Myocyte (in vitro differentiated cells): ENCODE results near the gene RAB3C. TPM values are rescaled to one million over a fixed set of nuclear protein-coding genes. Genes with fewer than 3 reads are reported as not detected.
"Not testable (repeated sequence)": the region's sequence is repeated elsewhere in the genome, so short reads cannot be mapped to it uniquely, and the experiment has no call there.

Experiments
- DNase-seq: peaks from one replicate; pipeline ENCODE4 v3.0.0-alpha.2; 2012; ENCODE audit warnings: low read depth
- total RNA-seq: library from RNA; depleted of rRNA; stranded (reverse); fragments of >200 nt; gene quantifications from 2 replicates; pipeline ENCODE4 v1.2.3, GENCODE V29; 2014

RAB3C gene
- total RNA-seq, 1 donor from 2014 or later, result not detected

DNA sequence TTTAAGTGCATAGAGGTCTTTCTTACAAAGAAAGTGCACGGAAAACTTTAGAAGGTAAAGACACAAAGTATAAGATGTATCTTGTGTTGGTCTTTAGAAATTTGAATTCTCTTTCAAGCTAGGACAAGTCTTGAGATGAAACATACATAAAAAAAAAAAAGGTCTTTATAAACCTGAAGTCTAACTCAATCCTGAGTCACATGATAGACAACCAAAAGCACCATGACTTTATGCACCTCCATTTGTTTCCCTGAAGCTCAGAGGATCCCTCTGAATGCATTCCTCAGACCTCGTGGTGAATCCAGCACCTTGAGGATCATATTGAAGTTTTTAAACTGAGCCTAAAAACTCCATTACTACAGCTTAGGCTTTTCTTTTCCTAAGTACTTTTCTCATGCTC lies 91.8 kb downstream of the RAB3C start:
- no peak for DNase-seq

DNA sequence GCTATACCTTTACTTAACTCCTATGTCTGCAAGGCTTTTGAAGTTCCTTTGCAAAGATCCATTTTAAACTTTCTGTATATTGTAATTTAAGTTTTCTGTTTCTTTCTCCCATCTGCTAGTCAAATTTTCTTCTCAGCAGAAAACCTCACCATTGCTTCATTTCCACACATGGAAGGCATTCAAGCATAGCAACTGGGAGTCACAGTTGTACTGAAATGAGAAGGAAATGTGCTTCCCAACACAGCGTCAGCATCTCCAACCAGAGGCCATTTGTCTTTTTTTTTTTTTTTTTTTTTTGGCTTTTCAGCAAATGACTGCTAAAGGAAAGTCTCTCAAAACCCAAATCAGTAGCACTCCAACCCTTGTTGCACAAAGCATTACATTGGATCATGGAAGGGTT lies 92.5 kb downstream of the RAB3C start:
- DNase-seq, result no peak

DNA sequence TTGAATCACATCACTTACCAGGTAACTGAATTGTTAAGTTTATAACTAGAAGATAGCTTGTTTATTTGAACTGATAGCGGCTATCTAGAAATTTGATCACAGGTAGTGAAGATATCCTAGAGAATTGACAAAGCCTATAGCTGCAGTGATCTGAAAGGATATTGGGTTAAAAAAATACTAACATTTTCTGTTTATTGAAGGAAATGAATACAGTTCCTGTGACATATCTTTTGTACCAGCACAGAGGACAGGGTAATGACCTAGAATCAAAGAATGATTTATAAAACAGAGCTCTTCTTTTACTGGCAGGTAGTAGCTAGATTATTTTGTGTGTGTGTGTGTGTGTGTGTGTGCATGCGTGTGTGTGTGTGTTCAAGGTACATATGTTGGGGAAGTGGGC lies 94.8 kb downstream of the RAB3C start:
- no peak for DNase-seq

DNA sequence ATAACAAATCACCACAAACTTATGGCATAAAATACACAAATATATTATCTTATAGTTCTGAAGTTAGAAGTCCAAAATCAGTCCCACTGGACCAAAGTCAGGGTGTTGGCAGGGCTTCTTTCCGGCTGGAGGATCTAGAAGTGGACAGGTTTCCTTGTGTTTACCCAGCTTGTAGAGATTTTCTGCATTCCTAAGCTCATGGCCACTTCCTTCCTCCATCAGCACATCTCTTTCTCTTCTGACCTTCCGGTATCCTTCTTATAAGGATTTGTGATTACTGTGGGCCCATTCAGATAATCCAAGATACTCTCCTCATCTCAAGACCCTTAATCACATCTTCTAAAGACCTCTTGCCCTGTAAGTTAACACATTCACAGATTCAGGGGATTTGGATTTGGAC lies 97.6 kb downstream of the RAB3C start:
- DNase-seq, result no peak

DNA sequence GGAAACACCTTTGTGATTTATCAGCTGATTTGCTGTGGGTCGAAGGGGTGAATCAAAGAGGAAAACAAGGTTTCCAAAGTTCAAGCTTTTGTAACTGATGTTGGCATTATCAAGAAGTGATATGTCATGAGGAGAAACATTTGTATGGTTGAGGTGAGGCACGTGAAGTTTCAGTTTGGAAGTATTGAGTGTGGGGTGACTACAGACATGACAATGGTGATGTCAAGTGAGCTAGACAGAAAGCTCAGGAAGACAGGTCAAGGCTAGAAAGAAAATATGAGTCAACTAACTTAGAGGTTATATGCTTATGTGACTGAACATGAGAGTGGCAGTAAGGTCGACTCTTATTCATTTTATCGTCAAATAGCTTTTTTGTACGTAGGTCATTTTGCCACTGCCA lies 99.1 kb downstream of the RAB3C start:
- DNase-seq, result no peak

DNA sequence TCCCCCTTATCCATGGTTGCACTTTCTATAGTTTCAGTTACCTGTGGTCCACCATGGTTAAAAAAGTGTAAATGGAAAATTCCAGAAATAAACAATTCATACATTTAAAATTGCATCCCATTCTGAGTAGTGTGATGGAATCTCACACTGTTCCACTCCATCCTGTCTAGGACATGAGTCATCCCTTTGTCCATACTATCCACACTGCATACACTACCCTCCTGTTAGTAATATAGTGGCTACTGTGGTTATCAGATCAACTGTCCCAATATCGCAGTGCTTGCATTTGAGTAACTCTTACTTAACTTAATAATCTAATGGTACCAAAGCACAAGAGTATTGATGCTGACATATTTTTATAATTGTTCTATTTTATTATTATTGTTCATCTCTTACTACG lies 100.7 kb downstream of the RAB3C start:
- no peak for DNase-seq

DNA sequence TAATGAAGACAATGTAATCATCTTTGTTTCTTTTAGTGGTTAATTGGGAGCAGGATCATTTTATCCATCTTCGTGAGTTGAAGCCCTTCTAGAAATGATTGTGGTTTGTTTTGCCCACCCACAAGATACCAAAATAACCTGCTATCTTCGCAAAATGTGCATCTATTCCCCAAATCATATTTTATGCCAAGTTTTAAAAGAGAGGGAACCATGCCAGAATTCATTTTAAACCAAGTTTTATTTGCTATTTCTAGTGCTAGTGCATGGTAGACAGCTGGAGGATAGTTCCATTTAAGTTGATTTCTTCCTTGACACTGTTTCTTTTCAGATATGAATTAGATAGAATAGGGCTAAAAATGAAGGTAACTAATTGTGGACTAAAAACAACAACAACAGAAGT lies 104.2 kb downstream of the RAB3C start:
- no peak for DNase-seq

DNA sequence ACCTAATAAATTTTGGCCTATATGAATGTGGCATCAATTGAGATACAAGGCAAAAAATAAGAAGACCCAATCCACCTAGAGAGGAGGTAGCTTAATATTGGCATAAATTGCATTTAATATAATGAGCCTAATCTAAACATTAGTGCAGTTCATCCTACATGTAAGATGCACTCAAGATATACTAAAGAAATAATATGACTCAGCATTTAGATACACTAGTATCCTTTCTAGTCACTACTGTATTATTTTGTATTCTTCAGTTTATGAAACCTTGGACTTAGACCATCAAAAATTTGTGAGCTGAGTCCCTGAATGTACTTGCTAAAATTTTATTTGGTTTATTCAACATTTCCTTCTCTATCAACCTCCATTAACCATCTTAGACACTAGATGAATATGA lies 104.7 kb downstream of the RAB3C start:
- DNase-seq, result no peak

DNA sequence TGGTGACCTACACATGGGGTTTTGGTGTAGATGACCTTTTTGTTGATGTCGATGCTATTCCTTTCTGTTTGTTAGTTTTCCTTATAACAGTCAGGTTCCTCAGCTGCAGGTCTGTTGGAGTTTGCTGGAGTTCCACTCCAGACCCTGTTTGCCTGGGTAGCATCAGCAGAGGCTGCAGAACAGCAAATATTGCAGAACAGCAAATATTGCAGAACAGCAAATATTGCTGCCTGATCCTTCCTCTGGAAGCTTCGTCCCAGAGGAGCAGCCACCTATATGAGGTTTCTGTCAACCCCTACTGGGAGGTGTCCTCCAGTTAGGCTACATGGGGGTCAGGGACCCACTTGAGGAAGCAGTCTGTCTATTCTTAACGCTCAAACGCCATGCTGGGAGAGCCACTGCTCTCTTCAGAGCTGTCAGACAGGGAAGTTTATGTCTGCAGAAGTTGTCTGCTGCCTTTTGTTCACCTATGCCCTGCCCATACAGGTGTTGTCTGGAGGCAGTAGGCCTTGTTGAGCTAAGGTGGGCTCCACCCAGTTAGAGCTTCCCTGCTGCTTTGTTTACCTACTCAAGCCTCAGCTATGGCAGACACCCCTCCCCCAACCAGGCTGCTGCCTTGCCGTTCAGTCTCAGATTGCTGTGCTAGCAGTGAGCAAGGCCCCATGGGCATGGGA lies 116.3 kb downstream of the RAB3C start:
- DNase-seq, result not testable (repeated sequence)

DNA sequence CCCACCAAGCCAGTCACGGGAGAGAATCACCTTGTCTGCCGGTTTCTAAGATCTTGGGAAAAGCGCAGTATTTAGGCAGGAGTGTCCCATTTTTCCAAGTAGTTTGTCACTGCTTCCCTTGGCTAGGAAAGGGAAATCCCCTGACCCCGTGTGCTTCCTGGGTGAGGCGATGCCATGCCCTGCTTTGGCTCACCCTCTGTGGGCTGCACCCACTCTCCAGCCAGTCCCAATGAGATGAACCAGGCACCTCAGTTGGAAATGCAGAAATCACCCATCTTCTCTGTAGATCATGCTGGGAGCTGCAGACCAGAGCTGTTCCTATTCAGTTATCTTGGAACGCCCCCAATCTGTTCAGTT lies 116.9 kb downstream of the RAB3C start:
- DNase-seq, result no peak

DNA sequence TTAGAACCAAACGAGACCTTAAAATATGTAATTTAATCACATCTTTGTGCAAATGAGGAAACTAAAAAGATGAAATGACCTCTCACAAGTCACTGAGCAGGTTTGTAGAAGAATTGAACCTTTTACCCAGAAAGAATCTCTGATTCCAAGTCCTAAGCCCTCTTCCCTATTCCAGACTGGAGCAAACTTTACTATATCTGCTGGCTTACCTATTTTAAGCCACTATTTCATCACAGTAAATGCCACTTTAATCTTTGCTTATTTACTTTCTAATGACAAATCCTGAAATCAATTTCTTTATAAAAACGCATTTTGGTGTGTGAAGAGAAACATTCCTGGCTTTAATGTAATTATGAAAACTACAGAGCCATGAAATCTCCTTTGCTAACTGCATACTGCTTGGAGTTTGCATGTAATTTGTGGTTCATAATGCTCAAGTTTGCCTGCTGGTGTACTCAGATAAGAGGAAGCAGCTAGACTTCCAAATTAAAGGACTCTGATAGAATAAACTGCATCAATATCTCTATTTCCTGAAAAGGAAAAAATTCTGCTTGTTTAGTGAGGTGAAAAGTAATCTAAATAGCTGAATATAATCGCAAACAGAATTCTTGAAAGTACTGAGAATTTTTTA lies 121.2 kb downstream of the RAB3C start:
- no peak for DNase-seq

DNA sequence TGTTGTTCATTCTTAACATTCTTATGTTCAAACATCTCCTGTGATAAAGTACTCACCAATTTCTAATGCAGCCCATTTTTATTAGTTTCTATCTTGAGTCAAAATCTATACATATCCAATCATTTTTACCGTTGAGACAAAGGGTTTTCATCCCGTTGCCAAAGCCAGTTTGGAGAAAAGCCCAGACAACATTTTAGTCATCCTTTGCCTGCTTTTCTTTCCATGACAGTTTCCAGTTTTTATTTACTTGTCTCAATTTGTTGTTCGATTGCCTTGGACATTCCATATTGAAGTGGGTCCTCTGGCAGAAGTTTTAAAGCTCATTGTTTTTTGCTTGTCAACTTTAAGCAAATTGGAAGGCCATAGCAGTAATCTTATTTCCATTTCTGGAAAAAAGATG lies 123.9 kb downstream of the RAB3C start:
- DNase-seq, result no peak

DNA sequence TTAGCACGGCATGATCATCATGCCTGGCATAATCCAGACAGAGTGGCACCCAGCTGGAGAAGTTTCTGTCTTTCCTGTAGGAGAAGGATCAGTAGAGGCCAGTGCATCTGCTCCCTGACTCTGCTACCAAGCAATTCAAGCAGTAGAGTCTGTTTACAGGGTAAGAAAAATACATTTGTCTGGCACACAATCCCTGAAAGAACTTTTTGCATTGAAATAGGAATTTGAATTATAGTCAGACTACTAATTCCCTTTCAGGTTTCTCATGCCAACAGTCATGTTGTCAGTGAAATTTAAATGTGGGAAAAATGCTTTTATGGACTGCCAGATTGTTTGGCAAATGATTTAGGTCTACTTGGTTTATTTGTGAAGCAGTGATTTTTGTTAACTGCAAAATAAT lies 125.6 kb downstream of the RAB3C start:
- no peak for DNase-seq

DNA sequence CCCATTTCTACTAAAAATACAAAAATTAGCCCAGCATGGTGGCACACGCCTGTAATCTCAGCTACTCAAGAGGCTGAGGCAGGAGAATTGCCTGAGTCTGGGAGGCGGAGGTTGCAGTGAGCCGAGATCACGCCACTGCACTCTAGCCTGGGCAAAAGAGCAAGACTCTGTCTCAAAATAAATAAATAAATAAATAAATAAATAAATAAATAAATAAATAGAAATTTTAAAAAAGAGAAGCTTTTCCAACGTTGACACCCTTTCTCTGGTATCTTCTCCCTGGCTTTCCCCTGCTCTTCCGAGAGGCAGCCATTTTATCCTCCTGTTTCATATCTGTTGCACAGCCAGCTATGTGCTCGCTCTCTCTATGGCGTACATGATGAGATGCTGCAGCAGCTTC lies 127.5 kb downstream of the RAB3C start:
- not testable (repeated sequence) for DNase-seq

DNA sequence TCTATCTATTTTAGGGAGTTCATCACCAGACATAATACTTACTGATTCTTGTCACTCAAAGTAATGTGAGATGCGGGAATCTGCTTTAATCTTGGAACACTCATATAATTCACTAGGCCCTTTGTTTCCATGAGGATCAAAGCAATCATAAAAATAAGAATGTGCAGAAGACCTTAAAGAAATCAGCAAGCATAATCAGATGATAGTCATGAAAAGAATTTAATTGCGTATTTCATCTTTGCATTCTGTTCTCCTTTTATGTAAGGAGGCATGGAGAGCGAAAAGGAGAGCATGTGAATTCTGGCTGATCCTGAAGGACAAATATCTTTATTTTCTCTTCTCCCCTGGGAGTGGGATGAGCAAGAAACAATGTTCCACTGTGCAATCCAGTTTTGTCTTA lies 128.0 kb downstream of the RAB3C start:
- DNase-seq, result no peak

DNA sequence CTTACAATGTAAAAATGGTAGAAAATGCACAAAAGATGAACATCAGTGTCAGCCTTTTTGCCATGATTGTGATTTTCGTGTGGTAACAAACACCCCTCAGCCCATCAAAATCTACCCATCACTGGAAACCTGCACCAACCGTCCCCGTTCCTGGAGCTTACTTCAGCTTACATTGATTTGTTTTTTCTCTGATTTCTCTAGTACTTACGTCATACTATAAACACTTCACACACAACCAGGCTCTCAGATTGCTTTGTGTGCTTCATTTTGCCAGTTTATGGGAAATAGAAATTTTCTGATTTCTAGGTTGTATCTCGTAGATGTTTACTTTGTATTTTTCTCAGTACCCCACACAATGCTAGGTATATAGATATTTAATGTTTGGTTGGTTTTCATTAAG lies 129.1 kb downstream of the RAB3C start:
- no peak for DNase-seq

DNA sequence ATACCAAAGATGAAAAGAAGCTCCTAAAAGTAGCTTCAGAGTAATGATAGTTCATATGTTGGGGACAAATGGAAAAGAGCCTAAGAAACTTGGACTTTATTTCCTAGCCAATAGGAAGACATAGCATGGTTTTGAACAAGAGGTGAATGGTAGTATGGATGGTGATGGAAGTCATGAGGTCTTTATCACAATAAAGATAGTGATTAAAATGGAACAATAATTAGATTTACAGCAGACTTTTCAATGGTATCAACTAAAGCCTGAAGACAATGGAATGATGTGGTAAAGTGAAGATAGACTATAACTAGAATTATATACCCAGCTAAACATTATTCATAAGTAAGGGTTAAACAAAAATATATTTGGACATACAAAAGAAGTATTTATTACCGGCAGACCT lies 131.2 kb downstream of the RAB3C start:
- DNase-seq, result no peak

DNA sequence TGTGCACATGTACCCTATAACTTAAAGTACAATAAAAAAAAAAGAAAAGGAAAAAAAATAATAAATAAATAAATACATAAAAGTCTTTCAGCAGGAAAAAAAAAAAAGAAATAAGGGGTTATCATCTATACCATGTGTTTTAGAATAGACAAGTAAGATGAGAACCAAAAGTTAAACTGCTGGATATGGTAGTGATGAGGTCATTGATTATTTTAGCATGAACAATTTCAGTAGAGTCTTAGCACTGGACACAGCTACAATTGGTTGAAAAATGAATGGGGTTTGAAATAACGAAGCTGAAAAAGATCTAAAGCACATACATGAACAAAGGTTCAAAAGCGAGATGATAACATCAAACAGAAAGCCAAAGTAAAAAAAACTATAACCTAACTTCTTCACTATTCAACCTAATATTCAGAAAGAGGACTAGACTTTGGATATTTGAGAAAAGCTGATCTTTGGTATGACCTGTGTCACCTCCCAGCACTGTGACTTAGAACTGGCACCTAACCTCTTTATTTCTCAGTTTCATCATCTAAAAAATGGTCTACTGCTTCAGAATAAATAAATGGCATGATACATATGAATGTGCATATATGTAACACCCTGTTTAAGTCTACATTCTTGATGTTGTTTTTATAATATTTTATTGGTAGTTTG lies 133.3 kb downstream of the RAB3C start:
- no peak for DNase-seq

DNA sequence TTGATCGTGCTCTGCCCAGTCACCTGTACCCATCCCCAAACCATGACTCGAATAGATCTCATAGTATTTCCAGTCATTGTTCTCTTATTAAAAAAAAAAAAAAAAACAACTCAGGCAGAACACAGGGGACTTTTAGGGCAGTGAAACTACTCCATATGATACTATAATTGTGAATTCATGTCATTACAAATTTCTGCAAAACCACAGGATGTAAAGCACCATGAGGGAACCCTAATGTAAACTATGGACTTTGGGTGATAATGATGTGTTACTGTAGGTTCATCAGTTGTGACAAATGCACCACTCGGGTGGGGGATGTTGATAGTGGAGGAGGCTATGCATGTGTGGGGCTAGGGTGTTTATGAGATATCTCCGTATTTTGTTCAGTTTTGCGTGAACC lies 133.8 kb downstream of the RAB3C start:
- DNase-seq, result no peak

DNA sequence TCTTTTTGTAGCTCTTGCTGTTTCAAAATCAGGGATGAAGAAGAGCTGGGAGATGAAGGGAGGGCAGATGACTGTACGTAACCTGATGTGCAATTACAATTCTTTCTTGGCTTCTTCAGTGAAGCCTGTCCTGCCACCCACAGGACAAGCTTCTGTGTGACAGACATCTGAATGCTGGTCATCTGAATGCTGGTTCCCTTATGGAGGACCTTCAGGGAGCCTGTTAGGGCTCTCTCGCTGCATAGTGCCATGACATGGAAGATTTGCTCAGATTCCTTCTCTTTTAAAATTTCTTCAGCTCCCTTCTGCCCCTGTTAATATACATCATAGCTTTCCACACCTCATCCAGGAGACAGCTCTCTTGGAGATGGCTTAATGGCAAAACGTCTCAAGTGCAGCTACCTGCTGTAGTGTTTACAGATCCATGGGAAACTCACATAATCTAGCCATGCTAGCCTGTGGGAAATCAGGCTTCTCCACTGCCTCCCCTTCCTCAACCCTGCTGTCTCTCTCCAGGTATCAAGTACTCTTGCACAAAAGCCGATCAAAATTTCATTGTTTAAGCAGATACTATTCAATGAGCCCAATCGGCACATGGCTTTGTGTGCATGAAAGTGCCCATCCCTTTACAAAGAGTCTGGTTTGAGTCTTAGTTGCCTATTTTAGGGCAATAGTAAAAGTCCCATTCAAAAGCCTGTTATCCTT lies 134.6 kb downstream of the RAB3C start:
- DNase-seq, result no peak

DNA sequence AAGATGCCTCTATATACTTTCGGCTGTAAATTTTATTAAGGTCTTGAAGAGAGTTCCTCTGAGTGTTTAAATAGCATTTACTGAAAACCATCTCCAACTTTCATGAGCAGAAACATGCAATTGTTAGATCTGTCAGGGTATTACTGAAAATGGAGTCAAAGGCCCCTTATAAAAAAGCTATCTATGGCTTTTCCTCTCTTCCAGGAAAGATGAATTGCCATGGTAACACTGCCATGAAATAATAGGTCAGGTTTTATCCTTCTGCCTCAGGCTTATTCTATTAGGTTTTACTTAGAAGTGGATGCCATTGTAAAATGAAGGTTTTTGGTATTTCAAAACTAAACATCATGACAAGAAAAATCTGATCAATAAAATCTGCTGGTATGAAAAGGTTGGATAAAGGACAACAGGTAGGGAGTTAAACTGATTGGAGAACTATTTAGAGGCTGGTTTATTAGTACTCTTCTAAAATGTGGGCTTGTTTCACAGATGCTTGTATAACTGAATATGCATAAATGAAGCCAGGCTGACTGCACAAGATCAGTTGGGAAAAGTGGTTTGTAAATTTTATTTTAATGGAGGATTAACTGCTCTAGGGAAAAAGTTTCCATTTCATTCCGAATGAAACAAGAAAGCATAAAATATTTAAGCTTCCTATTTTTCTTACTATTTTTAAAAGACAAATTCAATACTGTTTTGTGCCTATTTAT lies 135.5 kb downstream of the RAB3C start:
- no peak for DNase-seq

DNA sequence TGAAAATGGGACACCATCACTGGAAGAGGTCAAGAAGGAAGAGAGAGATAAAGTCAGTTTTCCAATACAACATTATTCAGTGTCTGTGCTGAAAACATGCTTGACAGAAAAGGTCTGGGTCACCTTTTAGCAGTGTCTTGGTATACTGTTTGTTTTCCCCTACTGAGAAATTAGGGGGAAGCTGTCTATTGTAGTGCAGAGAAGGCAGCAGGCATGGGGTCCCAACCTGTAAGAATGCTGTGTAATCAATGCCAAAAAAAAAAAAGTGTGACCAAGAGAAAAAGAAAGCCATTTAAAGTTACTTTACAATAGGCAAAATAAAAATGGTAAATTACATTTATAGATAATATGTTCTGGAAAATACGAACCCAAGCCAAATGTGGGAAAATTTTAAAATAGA lies 139.3 kb downstream of the RAB3C start:
- DNase-seq, result no peak
